ENCODE results near the gene ERLIN1.

ERLIN1 gene

GRCh38 chr10:100119726-100120125 is 66.1 kb downstream of the ERLIN1 start:
- H3K27me3 ChIP-seq (ENCODE audit: insufficient read depth, poor library complexity, severe bottlenecking): no peaks in the 10 kb centered on the region
- no peak overlapping the region for H3K27ac ChIP-seq (replicated peaks)
- H3K4me3 ChIP-seq (replicated peaks; ENCODE audit: insufficient read depth, low read length): no peak overlapping the region
- TF ChIP-seq, protein P1, sequence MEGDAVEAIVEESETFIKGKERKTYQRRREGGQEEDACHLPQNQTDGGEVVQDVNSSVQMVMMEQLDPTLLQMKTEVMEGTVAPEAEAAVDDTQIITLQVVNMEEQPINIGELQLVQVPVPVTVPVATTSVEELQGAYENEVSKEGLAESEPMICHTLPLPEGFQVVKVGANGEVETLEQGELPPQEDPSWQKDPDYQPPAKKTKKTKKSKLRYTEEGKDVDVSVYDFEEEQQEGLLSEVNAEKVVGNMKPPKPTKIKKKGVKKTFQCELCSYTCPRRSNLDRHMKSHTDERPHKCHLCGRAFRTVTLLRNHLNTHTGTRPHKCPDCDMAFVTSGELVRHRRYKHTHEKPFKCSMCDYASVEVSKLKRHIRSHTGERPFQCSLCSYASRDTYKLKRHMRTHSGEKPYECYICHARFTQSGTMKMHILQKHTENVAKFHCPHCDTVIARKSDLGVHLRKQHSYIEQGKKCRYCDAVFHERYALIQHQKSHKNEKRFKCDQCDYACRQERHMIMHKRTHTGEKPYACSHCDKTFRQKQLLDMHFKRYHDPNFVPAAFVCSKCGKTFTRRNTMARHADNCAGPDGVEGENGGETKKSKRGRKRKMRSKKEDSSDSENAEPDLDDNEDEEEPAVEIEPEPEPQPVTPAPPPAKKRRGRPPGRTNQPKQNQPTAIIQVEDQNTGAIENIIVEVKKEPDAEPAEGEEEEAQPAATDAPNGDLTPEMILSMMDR (IDR thresholded peaks at IDR 0.05; ENCODE audit: insufficient read depth, low read length): no peak
- TF ChIP-seq, protein P2, sequence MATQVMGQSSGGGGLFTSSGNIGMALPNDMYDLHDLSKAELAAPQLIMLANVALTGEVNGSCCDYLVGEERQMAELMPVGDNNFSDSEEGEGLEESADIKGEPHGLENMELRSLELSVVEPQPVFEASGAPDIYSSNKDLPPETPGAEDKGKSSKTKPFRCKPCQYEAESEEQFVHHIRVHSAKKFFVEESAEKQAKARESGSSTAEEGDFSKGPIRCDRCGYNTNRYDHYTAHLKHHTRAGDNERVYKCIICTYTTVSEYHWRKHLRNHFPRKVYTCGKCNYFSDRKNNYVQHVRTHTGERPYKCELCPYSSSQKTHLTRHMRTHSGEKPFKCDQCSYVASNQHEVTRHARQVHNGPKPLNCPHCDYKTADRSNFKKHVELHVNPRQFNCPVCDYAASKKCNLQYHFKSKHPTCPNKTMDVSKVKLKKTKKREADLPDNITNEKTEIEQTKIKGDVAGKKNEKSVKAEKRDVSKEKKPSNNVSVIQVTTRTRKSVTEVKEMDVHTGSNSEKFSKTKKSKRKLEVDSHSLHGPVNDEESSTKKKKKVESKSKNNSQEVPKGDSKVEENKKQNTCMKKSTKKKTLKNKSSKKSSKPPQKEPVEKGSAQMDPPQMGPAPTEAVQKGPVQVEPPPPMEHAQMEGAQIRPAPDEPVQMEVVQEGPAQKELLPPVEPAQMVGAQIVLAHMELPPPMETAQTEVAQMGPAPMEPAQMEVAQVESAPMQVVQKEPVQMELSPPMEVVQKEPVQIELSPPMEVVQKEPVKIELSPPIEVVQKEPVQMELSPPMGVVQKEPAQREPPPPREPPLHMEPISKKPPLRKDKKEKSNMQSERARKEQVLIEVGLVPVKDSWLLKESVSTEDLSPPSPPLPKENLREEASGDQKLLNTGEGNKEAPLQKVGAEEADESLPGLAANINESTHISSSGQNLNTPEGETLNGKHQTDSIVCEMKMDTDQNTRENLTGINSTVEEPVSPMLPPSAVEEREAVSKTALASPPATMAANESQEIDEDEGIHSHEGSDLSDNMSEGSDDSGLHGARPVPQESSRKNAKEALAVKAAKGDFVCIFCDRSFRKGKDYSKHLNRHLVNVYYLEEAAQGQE (IDR thresholded peaks at IDR 0.05; ENCODE audit: insufficient replicate concordance, low read depth): no peak
- TF ChIP-seq SPI1 (IDR thresholded peaks at IDR 0.05; ENCODE audit: borderline replicate concordance, low read depth): no peak
- no peak for TF ChIP-seq GABPA (IDR thresholded peaks at IDR 0.05; ENCODE audit: low read depth)
- no peak for TF ChIP-seq POLR2AphosphoS5 (IDR thresholded peaks at IDR 0.05; ENCODE audit: low read depth)
- no peak for DNase-seq (ENCODE audit: low read depth in 1 of 2, low spot score in 1 of 2)

DNA sequence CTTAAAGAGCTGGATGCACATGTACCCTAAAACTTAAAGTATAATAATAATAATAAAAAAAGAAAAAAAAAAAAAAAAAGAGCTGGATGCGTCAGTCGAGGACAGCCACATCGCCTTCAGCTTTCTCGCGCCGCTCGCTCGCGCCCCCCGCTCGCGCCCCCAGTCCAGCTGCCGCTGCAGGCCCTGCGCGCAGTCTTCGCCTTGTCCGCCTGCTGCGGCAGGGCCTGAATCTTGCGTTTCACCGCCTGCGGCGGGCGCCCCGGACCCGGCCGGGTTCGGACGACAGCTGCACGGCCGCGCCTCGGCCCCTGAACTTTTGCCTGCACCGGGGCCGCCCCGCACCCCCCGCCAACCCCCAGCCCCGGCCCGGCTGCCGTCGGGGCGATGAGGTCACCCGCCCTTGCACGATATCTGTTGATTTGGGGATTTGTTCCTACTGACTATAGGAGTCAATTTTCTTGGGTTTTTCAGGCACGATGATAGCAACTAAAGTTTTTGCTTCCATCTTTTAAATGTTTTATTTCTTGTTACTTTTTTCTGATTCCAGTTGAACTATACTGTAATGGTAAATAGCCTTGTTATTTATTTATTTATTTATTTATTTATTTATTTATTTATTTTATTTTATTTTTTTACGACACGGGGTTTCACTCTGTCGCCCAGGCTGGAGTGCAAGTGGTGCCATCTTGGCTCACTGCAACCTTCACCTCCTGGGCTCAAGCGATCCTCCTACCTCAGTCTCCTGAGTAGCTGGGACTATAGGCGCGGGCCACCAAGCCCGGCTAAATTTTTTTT is 70.7 kb downstream of the ERLIN1 start:
- Histone ChIP-seq H3K4me3 (replicated peaks; ENCODE audit: insufficient read depth, low read length) (no peak overlapping the region), H3K27me3 (ENCODE audit: insufficient read depth, poor library complexity, severe bottlenecking) (no peaks in the 10 kb centered on the region), H3K27ac (replicated peaks) (no peak overlapping the region)
- no peak for DNase-seq (ENCODE audit: low read depth in 1 of 2, low spot score in 1 of 2)
- TF ChIP-seq SPI1 (IDR thresholded peaks at IDR 0.05; ENCODE audit: borderline replicate concordance, low read depth): no peak
- TF ChIP-seq, protein P2 (IDR thresholded peaks at IDR 0.05; ENCODE audit: insufficient replicate concordance, low read depth): no peak
- TF ChIP-seq, protein P1 (IDR thresholded peaks at IDR 0.05; ENCODE audit: insufficient read depth, low read length): no peak
- TF ChIP-seq GABPA (IDR thresholded peaks at IDR 0.05; ENCODE audit: low read depth): no peak
- TF ChIP-seq POLR2AphosphoS5 (IDR thresholded peaks at IDR 0.05; ENCODE audit: low read depth): no peak

GRCh38 chr10:100114460-100114859 is 71.4 kb downstream of the ERLIN1 start:
- no peak overlapping the region for H3K27ac ChIP-seq (replicated peaks)
- H3K4me3 ChIP-seq (replicated peaks; ENCODE audit: insufficient read depth, low read length): no peak overlapping the region
- no peaks in the 10 kb centered on the region for H3K27me3 ChIP-seq (ENCODE audit: insufficient read depth, poor library complexity, severe bottlenecking)
- no peak for DNase-seq (ENCODE audit: low read depth in 1 of 2, low spot score in 1 of 2)
- TF ChIP-seq GABPA (IDR thresholded peaks at IDR 0.05; ENCODE audit: low read depth): no peak
- TF ChIP-seq SPI1 (IDR thresholded peaks at IDR 0.05; ENCODE audit: borderline replicate concordance, low read depth): no peak
- TF ChIP-seq, protein P1 (IDR thresholded peaks at IDR 0.05; ENCODE audit: insufficient read depth, low read length): no peak
- TF ChIP-seq, protein P2 (IDR thresholded peaks at IDR 0.05; ENCODE audit: insufficient replicate concordance, low read depth): no peak

All from HL-60 (cell line).